K562 (cell line): ENCODE data around the gene GRIK1. TPM values are rescaled to one million over a fixed set of nuclear protein-coding genes. Genes with fewer than 3 reads are reported as not detected.

Source experiments
- CEBPG ChIP-seq, 3 experiments: fragments of 200-800 bp in 1 of 3; sonication (Bioruptor generic) in 1 of 3; sonication (generic) in 1 of 3; formaldehyde crosslinking in 1 of 3; IDR thresholded peaks in 2 of 3; conservative IDR thresholded peaks in 1 of 3; 2 replicates each; pipeline versions ENCODE4 v1.6.1 to v1.8.0; 2016 to 2022; ENCODE audit warnings: missing compliant biosample characterization in 2 of 3, missing genetic modification characterization in 2 of 3, mild to moderate bottlenecking in 1 of 3, missing genetic modification reagents in 1 of 3
- CXXC5 ChIP-seq: fragments of 250-450 bp; sonication (Bioruptor Pico); IDR thresholded peaks from 2 replicates; pipeline ENCODE4 v1.8.0; 2022; ENCODE audit warnings: inconsistent platforms, mild to moderate bottlenecking, moderate library complexity
- IRF9 ChIP-seq: fragments of 450-650 bp; IDR thresholded peaks from 2 replicates; pipeline ENCODE4 v1.6.1; 2016; ENCODE audit warnings: missing biosample characterization, missing genetic modification characterization
- JUND ChIP-seq, 2 experiments: IDR thresholded peaks; 2 replicates in 1 of 2; 3 replicates in 1 of 2; pipeline ENCODE4 v1.6.1; 2011; ENCODE audit warnings: borderline replicate concordance in 2 of 2, low read depth in 2 of 2, low read length in 2 of 2, improper control_type of control experiment in 1 of 2, missing biosample characterization in 1 of 2, missing genetic modification characterization in 1 of 2, missing genetic modification reagents in 1 of 2
- KAT2B ChIP-seq: IDR thresholded peaks from one replicate; pipeline ENCODE4 v1.6.1; 2012; ENCODE audit warnings: low read depth, mild to moderate bottlenecking, control low read depth, inconsistent platforms, low read length, moderate library complexity
- KLF13 ChIP-seq: fragments of 450-650 bp; IDR thresholded peaks from 2 replicates; pipeline ENCODE4 v1.6.1; 2016; ENCODE audit warnings: missing genetic modification characterization, low read depth, mild to moderate bottlenecking, missing compliant biosample characterization, moderate library complexity, borderline replicate concordance
- KLF16 ChIP-seq: IDR thresholded peaks from 2 replicates; pipeline ENCODE4 v1.6.1; 2016; ENCODE audit warnings: antibody characterized with exemption
- MAZ ChIP-seq, 2 experiments: fragments of 450-650 bp in 1 of 2; sonication (generic) in 1 of 2; formaldehyde crosslinking; IDR thresholded peaks in 1 of 2; conservative IDR thresholded peaks in 1 of 2; 2 replicates each; pipeline versions ENCODE4 v1.4.0 to v1.5.0; 2020; ENCODE audit warnings: mild to moderate bottlenecking in 1 of 2, missing genetic modification reagents in 1 of 2
- MTA2 ChIP-seq: fragments of 450-650 bp; IDR thresholded peaks from 2 replicates; pipeline ENCODE4 v1.6.1; 2016; ENCODE audit warnings: low read depth
- RBM25 ChIP-seq: fragments of 200-400 bp; formaldehyde crosslinking; IDR thresholded peaks from 2 replicates; pipeline ENCODE4 v1.6.1; 2018; ENCODE audit warnings: low read length, low read depth, moderate library complexity; ENCODE audit not compliant: severe bottlenecking
- SMARCA5 ChIP-seq: fragments of 450-650 bp; IDR thresholded peaks from 2 replicates; pipeline ENCODE4 v1.6.1; 2016
- SUPT5H ChIP-seq: fragments of 450-650 bp; IDR thresholded peaks from 2 replicates; pipeline ENCODE4 v1.6.1; 2016
- TCFL5 ChIP-seq: fragments of 250-450 bp; sonication (Bioruptor Pico); conservative IDR thresholded peaks from 2 replicates; pipeline ENCODE4 v1.6.1; 2021; ENCODE audit warnings: mild to moderate bottlenecking, moderate library complexity, matching md5 sums
- TEAD2 ChIP-seq: fragments of 450-650 bp; IDR thresholded peaks from 2 replicates; pipeline ENCODE4 v1.6.1; 2016; ENCODE audit warnings: missing genetic modification characterization, control low read depth, missing compliant biosample characterization
- YBX1 ChIP-seq: fragments of 450-650 bp; IDR thresholded peaks from 2 replicates; pipeline ENCODE4 v1.7.1; 2016; ENCODE audit warnings: mild to moderate bottlenecking
- ZNF134 ChIP-seq: fragments of 250-450 bp; sonication (Bioruptor Pico); conservative IDR thresholded peaks from 2 replicates; pipeline ENCODE4 v1.4.0; 2020
- ZNF311 ChIP-seq: fragments of 250-450 bp; sonication (Bioruptor Pico); IDR thresholded peaks from 2 replicates; pipeline ENCODE4 v1.4.0; 2020; ENCODE audit warnings: mild to moderate bottlenecking, moderate library complexity
- ZNF384 ChIP-seq: IDR thresholded peaks from 2 replicates; pipeline ENCODE4 v1.6.1; 2012; ENCODE audit warnings: low read depth, low read length, improper control_type of control experiment
- ZNF699 ChIP-seq: fragments of 250-450 bp; sonication (Bioruptor Pico); IDR thresholded peaks from 2 replicates; pipeline ENCODE4 v1.8.0; 2021; ENCODE audit warnings: mild to moderate bottlenecking, moderate library complexity; ENCODE audit not compliant: insufficient replicate concordance
- ZNF830 ChIP-seq: fragments of 250-450 bp; sonication (Bioruptor Pico); IDR thresholded peaks from 2 replicates; pipeline ENCODE4 v1.5.0; 2021; ENCODE audit warnings: mild to moderate bottlenecking
- ZSCAN32 ChIP-seq: fragments of 450-650 bp; formaldehyde crosslinking; IDR thresholded peaks from 2 replicates; pipeline ENCODE4 v1.4.0; 2020; ENCODE audit warnings: mild to moderate bottlenecking, moderate library complexity
- polyA plus RNA-seq, 8 experiments: library from polyadenylated mRNA; depleted of rRNA in 4 of 8; stranded (reverse) in 5 of 8; unstranded in 3 of 8; fragments of >200 nt; fragmentation: Nextera tagmentation in 2 of 8; fragmentation: Illumina TruSeq in 1 of 8; extraction: Ambion mirVana in 2 of 8; extraction: Trizol in 1 of 8; gene quantifications; 2 replicates each; pipeline versions ENCODE4 v1.2.1 to v1.2.3, GENCODE V29; 2011 to 2014; ENCODE audit warnings: inconsistent platforms in 1 of 8, missing spikeins in 1 of 8
- total RNA-seq, 7 experiments: library from RNA; depleted of rRNA in 6 of 7; stranded (reverse); fragments of >200 nt in 6 of 7; fragmentation: Illumina TruSeq in 2 of 7; extraction: Trizol in 2 of 7; gene quantifications; 2 replicates each; pipeline versions ENCODE4 v1.2.1 to v1.2.3, GENCODE V29; 2011 to 2021; ENCODE audit warnings: low replicate concordance in 1 of 7
- TF ChIP-seq, protein P1 (sequence below), 2 experiments: IDR thresholded peaks; 2 replicates each; pipeline ENCODE4 v1.6.1; 2011; ENCODE audit warnings: borderline replicate concordance in 1 of 2, control low read depth in 1 of 2, low read depth in 1 of 2, low read length in 1 of 2, mild to moderate bottlenecking in 1 of 2, mixed read lengths in 1 of 2, moderate library complexity in 1 of 2; ENCODE audit not compliant: insufficient read depth in 1 of 2, insufficient read length in 1 of 2, poor library complexity in 1 of 2, severe bottlenecking in 1 of 2; ENCODE audit errors: extremely low read depth in 1 of 2
- TF ChIP-seq, protein P2 (sequence below), 2 experiments: fragments of 450-650 bp in 1 of 2; IDR thresholded peaks; 2 replicates each; pipeline ENCODE4 v1.6.1; 2011 to 2017; ENCODE audit warnings: low read depth in 2 of 2, antibody characterized with exemption in 1 of 2, borderline replicate concordance in 1 of 2, low read length in 1 of 2, mild to moderate bottlenecking in 1 of 2, mixed read lengths in 1 of 2; ENCODE audit not compliant: control insufficient read depth in 1 of 2

The GRIK1 gene
- total and polyA plus RNA-seq, 9 of the 15 experiments (the other 6 are each of a cell fraction or from before 2014, with no cell fraction given) = 0.17 to 2.8 (median 0.53) TPM

DNA sequence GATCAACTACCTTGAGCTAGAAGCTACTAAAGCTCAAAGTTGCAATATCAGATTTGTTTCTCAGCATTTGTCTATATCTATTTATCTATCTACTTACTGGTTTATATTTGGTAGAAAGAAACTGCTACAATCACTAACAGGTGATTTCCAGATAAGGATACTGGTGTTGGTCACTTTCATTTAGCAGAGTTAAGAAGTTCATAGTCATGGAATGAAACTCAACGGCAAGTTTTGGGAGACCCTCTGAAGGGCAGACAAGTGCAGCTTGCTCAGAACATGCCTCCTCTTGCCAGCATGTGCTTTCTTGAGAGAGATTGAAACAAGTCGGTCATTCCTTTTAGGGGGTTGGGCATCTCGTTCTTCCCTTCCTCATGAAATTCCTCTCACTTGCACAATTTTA is 296.5 kb downstream of the GRIK1 start (continued):
- TF ChIP-seq JUND (IDR thresholded peaks at IDR 0.05; ENCODE audit: borderline replicate concordance, low read depth, low read length) = no peak
- peak; percentile 38; the same call in 1 of the 3 replicates for TF ChIP-seq JUND (tag; IDR thresholded peaks at IDR 0.05; ENCODE audit: borderline replicate concordance, low read depth, low read length)
- TF ChIP-seq MTA2 = no peak
- 0 out of 2 replicates have a peak, but pooled peaks have one; percentile 21 for TF ChIP-seq TEAD2 (tag)
- TF ChIP-seq ZNF134 (CRISPR knock-in tag) = peak; percentile 15; the same call in 1 of the 2 replicates
- no peak for TF ChIP-seq KAT2B
- TF ChIP-seq IRF9 (tag) = no peak
- no peak for TF ChIP-seq RBM25
- TF ChIP-seq ZNF311 = peak; percentile 90
- TF ChIP-seq TCFL5 (CRISPR knock-in tag) = peak; percentile 2; the same call in 1 of the 2 replicates
- no peak for TF ChIP-seq ZNF384
- TF ChIP-seq, protein P1, sequence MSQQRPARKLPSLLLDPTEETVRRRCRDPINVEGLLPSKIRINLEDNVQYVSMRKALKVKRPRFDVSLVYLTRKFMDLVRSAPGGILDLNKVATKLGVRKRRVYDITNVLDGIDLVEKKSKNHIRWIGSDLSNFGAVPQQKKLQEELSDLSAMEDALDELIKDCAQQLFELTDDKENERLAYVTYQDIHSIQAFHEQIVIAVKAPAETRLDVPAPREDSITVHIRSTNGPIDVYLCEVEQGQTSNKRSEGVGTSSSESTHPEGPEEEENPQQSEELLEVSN (IDR thresholded peaks at IDR 0.05; ENCODE audit: borderline replicate concordance in 1 of 2, extremely low read depth in 1 of 2, insufficient read depth in 1 of 2, insufficient read length in 1 of 2, low read depth in 1 of 2, low read length in 1 of 2, poor library complexity in 1 of 2, severe bottlenecking in 1 of 2) = no peak
- TF ChIP-seq ZNF830 (CRISPR knock-in tag) = no peak
- no peak for TF ChIP-seq YBX1
- TF ChIP-seq, protein P2, sequence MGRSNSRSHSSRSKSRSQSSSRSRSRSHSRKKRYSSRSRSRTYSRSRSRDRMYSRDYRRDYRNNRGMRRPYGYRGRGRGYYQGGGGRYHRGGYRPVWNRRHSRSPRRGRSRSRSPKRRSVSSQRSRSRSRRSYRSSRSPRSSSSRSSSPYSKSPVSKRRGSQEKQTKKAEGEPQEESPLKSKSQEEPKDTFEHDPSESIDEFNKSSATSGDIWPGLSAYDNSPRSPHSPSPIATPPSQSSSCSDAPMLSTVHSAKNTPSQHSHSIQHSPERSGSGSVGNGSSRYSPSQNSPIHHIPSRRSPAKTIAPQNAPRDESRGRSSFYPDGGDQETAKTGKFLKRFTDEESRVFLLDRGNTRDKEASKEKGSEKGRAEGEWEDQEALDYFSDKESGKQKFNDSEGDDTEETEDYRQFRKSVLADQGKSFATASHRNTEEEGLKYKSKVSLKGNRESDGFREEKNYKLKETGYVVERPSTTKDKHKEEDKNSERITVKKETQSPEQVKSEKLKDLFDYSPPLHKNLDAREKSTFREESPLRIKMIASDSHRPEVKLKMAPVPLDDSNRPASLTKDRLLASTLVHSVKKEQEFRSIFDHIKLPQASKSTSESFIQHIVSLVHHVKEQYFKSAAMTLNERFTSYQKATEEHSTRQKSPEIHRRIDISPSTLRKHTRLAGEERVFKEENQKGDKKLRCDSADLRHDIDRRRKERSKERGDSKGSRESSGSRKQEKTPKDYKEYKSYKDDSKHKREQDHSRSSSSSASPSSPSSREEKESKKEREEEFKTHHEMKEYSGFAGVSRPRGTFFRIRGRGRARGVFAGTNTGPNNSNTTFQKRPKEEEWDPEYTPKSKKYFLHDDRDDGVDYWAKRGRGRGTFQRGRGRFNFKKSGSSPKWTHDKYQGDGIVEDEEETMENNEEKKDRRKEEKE (IDR thresholded peaks at IDR 0.05; ENCODE audit: borderline replicate concordance in 1 of 2, control insufficient read depth in 1 of 2, low read depth in 2 of 2, low read length in 1 of 2) = no peak
- TF ChIP-seq ZSCAN32 (CRISPR knock-in tag) = no peak
- TF ChIP-seq ZNF699 = no peak
- no peak for TF ChIP-seq KLF16
- peak; percentile 46 for TF ChIP-seq CXXC5 (CRISPR knock-in tag)
- no peak for TF ChIP-seq KLF13
- TF ChIP-seq CEBPG (CRISPR knock-in tag; IDR thresholded peaks at IDR 0.05) = no peak
- no peak for TF ChIP-seq CEBPG (tag; conservative IDR thresholded peaks at IDR 0.05 in 1 of 2, IDR thresholded peaks at IDR 0.05 in 1 of 2)
- TF ChIP-seq MAZ (CRISPR knock-in tag; conservative IDR thresholded peaks at IDR 0.05 in 1 of 2, IDR thresholded peaks at IDR 0.05 in 1 of 2) = peak in 1 of 2 experiments; percentile 33; a peak in 1 of 4 replicates
- TF ChIP-seq SMARCA5 = no peak
- no peak for TF ChIP-seq SUPT5H
